ENCODE results near the gene CALML6. TPM values are rescaled to one million over a fixed set of nuclear protein-coding genes. Genes with fewer than 3 reads are reported as not detected.

The CALML6 gene
- total and polyA plus RNA-seq, 10 of the 15 experiments (the other 5 are each of a cell fraction or from before 2014, with no cell fraction given): 0.07 to 1.3 (median 0.21) TPM; not detected in 5

- ATAC-seq (no peak), FAIRE-seq (no peak), DNase-seq (ENCODE audit: low read depth, low spot score) (no peak)
- Histone ChIP-seq H3K36me3 (ENCODE audit: control insufficient read depth in 2 of 2, insufficient read depth in 2 of 2, low read length in 1 of 2) (no peaks in the 10 kb centered on the region), H2AFZ (ENCODE audit: control insufficient read depth, low read depth, low read length) (no peak overlapping the region), H4K20me1 (ENCODE audit: control insufficient read depth, insufficient read depth) (no peaks in the 10 kb centered on the region), H3K4me3 (no peak overlapping the region), H3K27me3 (replicated peaks in 1 of 2; ENCODE audit: control insufficient read depth in 2 of 2, insufficient read depth in 2 of 2, low read length in 1 of 2) (no peaks in the 10 kb centered on the region), H3K9me3 (replicated peaks; ENCODE audit: control insufficient read depth, insufficient read depth, low read length) (no peaks in the 10 kb centered on the region; the same call in 2 of the 3 replicates), H3K4me1 (ENCODE audit: control insufficient read depth, insufficient read depth, low read length) (no peaks in the 10 kb centered on the region), H3K4me2 (ENCODE audit: control insufficient read depth, insufficient read depth) (no peak overlapping the region), H3K27ac (ENCODE audit: control insufficient read depth, insufficient read depth) (no peak overlapping the region), H3K9ac (ENCODE audit: control insufficient read depth, insufficient read depth, low read length) (no peak overlapping the region), H3K79me2 (ENCODE audit: control insufficient read depth, insufficient read depth, low read length) (no peaks in the 10 kb centered on the region)
- ChIA-PET POLR2A (no interaction called here), CTCF (no interaction called here), RAD21 (ENCODE audit: unreplicated experiment) (no interaction called here), SMC1A (ENCODE audit: uncharacterized antibody, unreplicated experiment) (no interaction called here)
- BruUV-seq (replicated peaks): no TSS peak
- TF ChIP-seq, protein P1, sequence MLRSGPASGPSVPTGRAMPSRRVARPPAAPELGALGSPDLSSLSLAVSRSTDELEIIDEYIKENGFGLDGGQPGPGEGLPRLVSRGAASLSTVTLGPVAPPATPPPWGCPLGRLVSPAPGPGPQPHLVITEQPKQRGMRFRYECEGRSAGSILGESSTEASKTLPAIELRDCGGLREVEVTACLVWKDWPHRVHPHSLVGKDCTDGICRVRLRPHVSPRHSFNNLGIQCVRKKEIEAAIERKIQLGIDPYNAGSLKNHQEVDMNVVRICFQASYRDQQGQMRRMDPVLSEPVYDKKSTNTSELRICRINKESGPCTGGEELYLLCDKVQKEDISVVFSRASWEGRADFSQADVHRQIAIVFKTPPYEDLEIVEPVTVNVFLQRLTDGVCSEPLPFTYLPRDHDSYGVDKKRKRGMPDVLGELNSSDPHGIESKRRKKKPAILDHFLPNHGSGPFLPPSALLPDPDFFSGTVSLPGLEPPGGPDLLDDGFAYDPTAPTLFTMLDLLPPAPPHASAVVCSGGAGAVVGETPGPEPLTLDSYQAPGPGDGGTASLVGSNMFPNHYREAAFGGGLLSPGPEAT (IDR thresholded peaks at IDR 0.05; ENCODE audit: low read depth): no peak
- TF ChIP-seq POLR2A (IDR thresholded peaks at IDR 0.05; ENCODE audit: low read depth, low read length) (no peak), SIN3A (IDR thresholded peaks at IDR 0.05; ENCODE audit: low read depth, low read length) (no peak), CBX5 (IDR thresholded peaks at IDR 0.05; ENCODE audit: low read depth) (no peak), CEBPB (IDR thresholded peaks at IDR 0.05; ENCODE audit: borderline replicate concordance in 1 of 2, low read depth in 2 of 2, low read length in 2 of 2) (no peak), EGR1 (IDR thresholded peaks at IDR 0.05; ENCODE audit: borderline replicate concordance in 1 of 2, low read depth in 2 of 2, low read length in 2 of 2) (no peak), NFXL1 (IDR thresholded peaks at IDR 0.05; ENCODE audit: borderline replicate concordance) (no peak), SKIL (IDR thresholded peaks at IDR 0.05; ENCODE audit: low read depth, poor library complexity, severe bottlenecking) (no peak), RELA (IDR thresholded peaks at IDR 0.05; ENCODE audit: borderline replicate concordance, partially characterized antibody) (no peak), SIX5 (IDR thresholded peaks at IDR 0.05; ENCODE audit: low read depth, low read length, severe bottlenecking) (no peak), YY1 (IDR thresholded peaks at IDR 0.05; ENCODE audit: low read depth, low read length) (no peak), DPF2 (IDR thresholded peaks at IDR 0.05) (no peak), CHD2 (IDR thresholded peaks at IDR 0.05; ENCODE audit: borderline replicate concordance, low read depth, low read length) (no peak), E2F4 (IDR thresholded peaks at IDR 0.05; ENCODE audit: low read depth, low read length) (no peak), CREB1 (IDR thresholded peaks at IDR 0.05; ENCODE audit: low read depth) (no peak)
- TF ChIP-seq, protein P2, sequence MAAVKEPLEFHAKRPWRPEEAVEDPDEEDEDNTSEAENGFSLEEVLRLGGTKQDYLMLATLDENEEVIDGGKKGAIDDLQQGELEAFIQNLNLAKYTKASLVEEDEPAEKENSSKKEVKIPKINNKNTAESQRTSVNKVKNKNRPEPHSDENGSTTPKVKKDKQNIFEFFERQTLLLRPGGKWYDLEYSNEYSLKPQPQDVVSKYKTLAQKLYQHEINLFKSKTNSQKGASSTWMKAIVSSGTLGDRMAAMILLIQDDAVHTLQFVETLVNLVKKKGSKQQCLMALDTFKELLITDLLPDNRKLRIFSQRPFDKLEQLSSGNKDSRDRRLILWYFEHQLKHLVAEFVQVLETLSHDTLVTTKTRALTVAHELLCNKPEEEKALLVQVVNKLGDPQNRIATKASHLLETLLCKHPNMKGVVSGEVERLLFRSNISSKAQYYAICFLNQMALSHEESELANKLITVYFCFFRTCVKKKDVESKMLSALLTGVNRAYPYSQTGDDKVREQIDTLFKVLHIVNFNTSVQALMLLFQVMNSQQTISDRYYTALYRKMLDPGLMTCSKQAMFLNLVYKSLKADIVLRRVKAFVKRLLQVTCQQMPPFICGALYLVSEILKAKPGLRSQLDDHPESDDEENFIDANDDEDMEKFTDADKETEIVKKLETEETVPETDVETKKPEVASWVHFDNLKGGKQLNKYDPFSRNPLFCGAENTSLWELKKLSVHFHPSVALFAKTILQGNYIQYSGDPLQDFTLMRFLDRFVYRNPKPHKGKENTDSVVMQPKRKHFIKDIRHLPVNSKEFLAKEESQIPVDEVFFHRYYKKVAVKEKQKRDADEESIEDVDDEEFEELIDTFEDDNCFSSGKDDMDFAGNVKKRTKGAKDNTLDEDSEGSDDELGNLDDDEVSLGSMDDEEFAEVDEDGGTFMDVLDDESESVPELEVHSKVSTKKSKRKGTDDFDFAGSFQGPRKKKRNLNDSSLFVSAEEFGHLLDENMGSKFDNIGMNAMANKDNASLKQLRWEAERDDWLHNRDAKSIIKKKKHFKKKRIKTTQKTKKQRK (IDR thresholded peaks at IDR 0.05; ENCODE audit: low read depth, low read length): no peak
- WGBS (ENCODE audit: insufficient coverage, insufficient replicate concordance, low lambda C conversion rate, missing lambda C conversion rate): 47% methylated on average over 19 of the region's 21 CpGs
- intact Hi-C loops (cut with micrococcal nuclease; ENCODE audit: unreplicated experiment): no loop called here
- in situ Hi-C loops (cut with MboI): no loop called here
These were observed 12.0 kb downstream of the CALML6 start for GRCh38 chr1:1926886-1927660.

Data from GM12878 (cell line).